ENCODE results near the gene SPATA2. TPM values are rescaled to one million over a fixed set of nuclear protein-coding genes. Genes with fewer than 3 reads are reported as not detected.

Gene SPATA2
- total RNA-seq, 1 experiment from 2014 or later = 4.5 TPM

- no peak for DNase-seq (ENCODE audit: low spot score)
Observed at GRCh38 chr20:49929142-49929494, 13.8 kb upstream of the SPATA2 start.

DNA sequence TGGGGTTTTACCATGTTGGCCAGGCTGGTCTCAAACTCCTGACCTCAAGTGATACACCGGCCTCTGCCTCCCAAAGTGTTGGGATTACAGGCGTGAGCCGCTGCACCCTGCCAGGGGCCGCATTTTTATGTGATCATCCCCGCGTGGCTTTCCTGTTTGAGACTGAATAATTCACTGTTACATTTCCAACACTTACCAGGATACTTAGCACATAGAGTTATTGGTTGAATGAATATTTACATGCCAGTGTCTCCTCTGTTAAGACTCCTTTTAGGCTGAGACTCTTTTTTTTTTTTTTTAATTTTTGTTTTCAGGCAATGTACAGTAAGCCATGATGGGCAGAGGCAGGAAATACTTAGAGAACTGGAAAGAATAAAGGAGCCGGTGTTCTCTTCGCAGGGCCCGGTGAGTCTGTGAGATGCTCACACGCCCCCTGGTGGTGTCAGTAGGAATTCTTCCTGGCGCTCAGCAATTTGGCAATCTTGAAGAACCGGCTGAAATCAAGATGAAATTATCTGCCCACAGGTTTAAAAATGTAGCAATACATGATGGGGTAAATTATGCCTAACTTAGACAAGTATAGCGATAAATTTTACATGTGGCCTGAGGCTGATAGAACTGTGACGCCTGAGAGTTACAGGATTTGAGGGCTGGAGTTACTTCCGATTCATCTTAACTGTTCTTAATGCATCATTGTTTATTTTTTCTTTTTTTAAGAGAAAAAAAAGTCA is 13.2 kb upstream of the SPATA2 start:
- DNase-seq (ENCODE audit: low spot score) = peak; percentile 84

DNA sequence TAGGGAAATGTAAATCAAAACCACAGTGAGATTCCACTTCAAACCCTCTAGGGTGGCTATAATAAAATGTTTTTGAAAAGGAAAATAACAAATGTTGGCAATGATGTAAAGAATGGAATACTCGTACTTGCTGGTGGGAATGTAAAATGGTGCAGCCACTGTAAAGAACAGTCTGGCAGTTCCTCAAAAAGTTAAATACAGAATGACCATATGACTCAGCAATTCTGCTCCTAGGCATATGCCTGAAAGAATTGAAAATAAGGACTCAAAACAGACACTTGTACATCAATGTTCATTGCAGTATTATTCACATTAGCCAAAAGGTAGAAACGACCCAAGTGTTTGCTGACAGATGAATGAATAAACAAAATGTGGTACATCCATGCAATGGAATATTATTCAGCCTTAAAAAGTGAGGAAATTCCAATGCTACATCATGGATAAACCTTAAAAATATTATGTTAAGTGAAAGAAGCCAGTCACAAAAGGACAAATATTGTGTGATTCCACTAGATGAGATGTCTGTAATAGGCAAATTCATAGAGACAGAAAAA is 10.6 kb upstream of the SPATA2 start:
- DNase-seq (ENCODE audit: low spot score) = no peak

DNA sequence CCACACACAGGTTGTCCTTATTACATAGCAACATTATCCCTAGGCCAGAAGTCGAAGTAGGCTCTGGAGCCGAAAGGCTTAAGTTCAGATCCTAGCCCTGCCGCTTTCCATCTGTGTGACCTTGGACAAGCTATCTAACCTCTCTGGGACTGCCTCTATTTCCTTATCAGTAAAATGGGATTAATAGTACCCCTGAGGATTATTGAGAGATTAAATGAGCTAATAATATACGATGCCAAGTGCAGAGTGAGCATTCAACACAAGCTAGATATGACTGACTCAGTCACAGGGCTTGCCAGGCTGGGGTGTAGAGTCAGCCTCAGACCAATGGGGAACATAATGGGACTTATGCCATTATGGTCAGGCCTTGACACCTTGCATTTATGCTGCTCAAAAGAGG is 8.9 kb upstream of the SPATA2 start:
- no peak for DNase-seq (ENCODE audit: low spot score)

DNA sequence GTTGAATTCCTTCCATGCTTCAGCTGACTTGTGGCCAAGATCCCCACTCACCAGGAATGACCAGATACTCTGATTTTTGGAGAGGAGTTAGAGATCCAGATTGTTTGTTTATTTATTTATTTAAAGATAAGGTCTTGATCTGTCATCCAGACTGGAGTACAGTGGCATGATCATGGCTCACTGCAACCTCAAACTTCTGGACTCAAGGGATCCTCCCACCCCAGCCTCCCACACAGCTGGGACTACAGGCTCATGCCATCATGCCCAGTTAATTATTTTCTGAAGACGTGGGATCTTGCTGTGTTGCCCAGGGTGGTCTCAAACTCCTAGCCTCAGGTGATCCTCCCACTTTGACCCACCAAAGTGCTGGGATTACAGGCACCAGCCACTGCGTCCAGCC is 4.1 kb upstream of the SPATA2 start:
- no peak for DNase-seq (ENCODE audit: low spot score)

DNA sequence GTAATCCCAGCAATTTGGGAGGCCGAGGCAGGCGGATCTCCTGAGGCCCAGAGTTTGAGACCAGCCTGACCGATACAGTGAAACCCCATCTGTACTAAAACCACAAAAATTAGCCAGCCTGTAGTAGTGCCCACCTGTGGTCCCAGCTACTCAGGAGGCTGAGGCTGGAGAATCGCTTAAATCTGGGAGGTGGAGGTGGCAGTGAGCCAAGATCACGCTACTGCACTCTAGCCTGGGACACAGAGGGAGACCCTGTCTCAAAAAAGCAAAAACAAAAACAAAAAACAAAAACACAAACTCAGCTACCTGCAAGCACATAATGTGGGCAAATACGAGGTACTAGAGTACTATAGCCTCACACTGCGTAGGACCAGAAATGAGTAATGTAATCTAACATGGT is 3.7 kb upstream of the SPATA2 start:
- no peak for DNase-seq (ENCODE audit: low spot score)

DNA sequence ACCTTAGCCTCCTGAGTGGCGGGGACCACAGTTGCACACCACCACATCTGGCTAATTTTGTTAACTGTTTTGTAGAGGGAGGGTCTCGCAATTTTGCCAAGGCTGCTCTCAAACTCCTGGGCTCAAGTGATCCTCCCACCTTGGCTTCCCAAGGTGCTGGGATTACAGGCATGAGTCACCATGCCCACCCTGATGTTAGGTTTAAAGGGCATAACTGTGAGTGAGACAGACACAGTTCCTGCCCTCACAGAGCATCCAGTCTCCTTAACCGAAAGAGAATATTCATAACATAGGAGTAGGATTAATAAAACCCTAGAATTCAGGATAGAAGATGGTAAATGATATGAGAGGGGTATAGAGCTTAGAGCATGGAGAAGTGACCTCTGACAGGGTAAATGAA is 3.1 kb upstream of the SPATA2 start:
- no peak for DNase-seq (ENCODE audit: low spot score)

DNA sequence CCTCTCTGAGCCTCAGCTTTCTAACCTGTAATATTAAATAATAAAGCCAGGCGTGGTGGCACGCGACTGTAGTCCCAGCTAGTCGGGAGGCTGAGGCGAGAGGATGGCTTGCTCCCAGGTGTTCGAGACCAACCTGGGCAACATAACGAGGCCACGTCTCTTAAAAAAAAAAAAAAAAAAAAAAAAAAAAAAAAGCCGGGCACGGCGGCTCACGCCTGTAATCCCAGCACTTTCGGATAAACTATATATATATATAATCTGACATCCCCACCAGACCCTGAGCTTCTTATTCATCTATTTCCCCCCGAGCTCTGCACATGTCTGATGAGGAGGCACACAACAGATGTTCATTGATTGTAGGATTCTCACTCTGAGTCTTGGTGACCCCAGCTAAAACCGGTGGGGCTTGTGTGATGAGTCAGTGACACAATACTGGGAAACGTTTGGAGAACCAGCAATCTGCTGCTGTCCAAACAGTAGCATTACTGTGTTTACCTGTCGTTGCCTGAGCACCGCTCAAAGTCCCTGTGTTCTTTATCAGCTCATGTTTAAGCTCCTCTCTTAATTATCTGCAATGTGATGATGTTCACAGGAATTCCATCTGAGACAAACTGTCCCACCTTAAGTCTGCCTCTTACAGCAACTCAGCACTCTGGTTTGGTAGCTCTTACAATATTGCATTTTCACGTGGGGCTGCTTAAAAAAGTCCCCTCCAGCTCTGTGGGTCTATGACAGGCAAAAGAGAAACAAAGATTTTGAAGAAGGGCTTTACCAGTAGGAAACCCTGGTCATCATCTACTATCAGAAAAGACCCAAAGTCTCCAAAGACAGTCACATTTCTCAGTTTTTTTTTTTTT is 1.0 kb upstream of the SPATA2 start:
- DNase-seq (ENCODE audit: low spot score) = peak; percentile 42

DNA sequence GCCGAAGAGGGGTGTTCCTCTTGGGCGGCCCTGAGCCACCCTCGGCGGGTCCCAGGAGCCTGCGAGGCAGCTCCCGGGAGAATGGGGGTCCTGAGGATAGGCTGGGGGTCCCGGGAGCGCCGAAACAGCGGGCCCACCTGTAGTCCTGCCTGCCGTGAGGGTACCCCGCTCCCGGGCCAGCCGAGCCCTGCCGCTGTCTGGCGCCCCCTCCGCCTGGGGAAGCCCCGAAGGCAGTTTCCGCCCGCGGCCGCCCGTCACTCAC is 280 bp downstream of the SPATA2 start:
- DNase-seq (ENCODE audit: low spot score) = no peak

DNA sequence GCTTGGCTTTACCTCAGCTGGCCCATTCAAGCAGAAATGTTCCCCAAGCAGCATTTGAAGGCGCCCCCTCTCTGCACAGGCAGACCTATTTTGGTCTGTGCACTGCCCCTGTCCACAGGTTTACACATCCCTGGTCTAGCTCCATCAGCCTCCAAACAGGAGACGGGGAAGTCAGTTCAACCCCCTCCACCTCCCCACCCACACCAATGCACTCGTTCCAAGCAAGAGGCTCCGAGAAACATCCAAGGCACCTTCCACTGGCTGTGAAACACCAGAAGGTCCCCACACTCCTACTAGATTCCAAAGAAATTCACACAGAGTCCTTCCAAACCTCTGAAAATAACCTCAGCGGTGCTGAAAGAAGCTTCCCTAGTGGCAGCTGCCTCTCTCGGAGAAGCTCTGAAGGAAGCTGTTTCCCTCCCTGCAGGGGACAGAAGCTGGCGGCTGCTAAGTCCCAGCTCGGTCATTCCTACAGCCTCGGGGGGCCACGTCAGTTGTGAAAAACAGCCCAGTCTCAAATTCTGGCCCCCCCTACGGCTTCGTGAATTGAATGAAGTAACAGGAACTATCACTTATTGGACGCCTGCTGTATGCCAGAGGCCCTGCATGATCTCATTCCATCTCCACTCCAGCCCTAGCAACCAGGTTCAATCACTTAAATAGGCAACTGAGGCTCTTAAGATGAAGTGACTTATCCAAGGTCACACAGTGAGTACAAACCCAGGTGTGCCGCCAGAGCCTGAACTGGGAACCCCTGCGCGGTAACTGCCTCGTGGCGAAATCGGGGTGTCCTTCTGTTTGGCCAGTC is 815 bp downstream of the SPATA2 start:
- no peak for DNase-seq (ENCODE audit: low spot score)

GRCh38 chr20:49913399-49914047 is 1.8 kb downstream of the SPATA2 start:
- no peak for DNase-seq (ENCODE audit: low spot score)

- DNase-seq (ENCODE audit: low spot score) = no peak
Observed at GRCh38 chr20:49910340-49910706, 5.0 kb downstream of the SPATA2 start.

DNA sequence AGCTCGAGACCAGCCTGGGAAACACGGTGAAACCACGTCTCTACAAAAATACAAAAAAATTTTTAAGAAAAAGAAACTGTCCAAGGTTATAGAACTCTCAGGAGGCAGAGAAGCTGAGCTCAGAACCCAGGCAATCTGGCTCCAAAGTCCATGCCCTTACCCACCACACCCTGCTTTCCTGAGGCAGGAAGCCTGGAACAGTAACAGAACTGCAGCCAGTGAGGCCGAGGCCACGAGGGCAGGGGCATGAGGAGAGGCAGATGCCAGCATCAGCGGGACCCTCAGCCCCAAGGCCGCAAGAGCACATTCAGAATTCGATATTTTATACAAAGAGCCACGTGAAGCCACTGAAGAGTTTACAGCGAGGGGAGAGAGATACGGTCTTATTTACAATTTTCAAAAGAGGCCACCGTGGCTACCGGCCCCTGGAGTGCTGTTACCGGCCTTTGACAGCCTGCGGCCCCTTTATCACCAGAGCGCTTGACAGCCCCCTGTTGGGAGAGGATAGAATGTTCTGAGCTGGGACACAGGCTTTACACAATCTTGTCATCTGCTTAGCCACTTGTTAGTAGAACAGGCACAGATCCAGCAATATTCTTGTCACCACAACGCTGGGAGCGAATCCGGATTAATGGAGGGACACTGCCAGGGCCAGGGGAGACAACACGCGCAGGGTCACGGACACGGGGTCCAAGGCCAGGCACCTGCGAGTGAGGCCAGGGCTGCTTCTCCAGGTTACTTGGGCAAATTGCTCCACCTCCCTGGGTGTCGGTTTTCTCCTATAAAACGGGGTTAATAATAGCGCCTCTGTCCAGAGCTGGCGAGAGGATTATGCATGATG is 5.6 kb downstream of the SPATA2 start:
- DNase-seq (ENCODE audit: low spot score) = no peak

GRCh38 chr20:49908258-49908565 is 7.1 kb downstream of the SPATA2 start:
- DNase-seq (ENCODE audit: low spot score) = no peak

DNA sequence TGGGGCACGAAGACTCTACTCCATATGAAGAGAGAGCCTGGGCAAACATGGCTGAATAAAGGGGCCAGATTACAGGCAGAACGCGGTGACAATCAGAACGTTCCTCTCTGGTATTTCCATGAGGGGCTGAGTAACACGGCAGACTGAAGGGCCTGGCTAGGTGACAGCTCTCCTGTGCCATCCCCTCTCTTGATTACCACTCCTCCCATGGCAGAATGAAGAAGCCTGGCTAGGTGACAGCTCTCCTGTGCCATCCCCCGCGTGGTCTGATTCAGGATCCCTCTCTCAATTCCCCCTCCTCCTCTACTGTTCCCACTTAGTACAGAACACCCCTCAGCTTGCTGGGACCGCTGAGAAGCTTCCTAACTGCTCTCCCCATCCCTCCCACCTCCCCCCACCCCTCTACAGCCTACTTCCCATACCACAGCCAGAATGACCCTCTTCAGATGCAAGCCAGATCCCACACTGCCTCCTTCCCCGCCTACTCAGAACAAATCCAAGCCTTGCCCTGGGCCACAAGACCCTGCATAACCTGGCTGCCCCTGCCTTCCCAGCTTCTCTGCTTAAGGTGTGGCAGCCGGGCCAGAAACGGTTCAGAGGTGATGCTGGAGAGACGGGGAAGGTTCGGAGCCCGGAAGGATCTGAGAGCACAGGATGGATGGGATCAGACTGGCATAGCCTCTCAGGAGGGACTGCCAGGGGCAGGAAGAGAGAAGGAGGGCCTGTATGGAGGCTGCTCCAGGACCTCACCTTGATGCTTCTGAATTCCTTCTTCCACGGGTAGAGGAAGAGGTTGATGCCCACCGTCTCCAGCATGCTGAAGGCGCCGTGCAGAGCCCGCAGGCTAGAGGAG is 7.7 kb downstream of the SPATA2 start:
- no peak for DNase-seq (ENCODE audit: low spot score)

DNA sequence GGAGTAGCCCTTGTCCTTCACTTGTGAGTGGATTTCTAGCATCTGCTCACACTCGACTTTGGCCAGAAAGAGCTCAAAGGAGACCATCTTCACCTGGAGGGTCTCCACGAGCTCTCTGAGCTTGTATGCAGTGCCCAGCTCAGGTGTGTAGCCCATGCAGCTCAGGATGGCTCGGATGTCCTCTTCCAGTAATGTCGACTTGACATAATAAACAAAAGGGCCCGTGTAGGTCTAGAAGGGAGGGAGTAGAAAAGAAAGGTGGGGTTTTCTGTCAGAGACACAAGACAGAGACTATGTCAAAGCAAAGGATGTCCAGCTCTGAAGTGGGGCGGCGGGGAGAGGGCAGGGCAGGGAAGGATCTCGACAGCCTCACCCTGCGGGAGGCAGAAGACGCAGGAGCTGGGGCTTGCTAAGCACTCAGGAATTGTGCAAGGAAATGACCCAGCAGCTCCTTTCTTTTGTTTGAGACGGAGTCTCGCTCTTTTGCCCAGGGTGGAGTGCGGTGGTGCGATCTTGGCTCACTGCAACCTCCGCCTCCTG is 8.6 kb downstream of the SPATA2 start:
- DNase-seq (ENCODE audit: low spot score) = no peak

DNA sequence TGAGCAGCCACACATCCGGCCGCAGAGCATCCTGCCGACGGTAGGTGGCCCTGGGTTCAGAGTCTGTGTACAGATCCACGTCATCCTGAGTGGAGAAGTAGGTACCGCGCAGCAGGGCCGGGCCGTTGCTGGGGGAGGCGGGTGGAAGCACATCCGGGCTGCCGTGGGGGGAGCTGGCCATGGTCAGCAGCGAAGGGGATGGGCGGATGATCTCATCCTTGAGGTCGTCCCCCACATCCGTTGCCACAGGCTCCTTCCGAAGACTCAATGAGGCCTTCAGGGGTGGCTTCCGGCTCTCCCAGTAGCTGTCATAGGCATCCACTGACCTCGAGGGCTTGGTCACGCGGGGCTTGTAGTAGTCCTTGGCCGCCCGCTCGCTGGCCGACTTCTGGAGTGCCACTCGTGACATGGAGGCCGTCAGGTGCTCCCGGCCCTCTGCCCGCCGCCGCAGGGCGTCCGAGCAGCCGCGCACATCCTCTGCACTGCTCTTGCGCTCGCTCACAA is 9.2 kb downstream of the SPATA2 start:
- DNase-seq (ENCODE audit: low spot score) = no peak

DNA sequence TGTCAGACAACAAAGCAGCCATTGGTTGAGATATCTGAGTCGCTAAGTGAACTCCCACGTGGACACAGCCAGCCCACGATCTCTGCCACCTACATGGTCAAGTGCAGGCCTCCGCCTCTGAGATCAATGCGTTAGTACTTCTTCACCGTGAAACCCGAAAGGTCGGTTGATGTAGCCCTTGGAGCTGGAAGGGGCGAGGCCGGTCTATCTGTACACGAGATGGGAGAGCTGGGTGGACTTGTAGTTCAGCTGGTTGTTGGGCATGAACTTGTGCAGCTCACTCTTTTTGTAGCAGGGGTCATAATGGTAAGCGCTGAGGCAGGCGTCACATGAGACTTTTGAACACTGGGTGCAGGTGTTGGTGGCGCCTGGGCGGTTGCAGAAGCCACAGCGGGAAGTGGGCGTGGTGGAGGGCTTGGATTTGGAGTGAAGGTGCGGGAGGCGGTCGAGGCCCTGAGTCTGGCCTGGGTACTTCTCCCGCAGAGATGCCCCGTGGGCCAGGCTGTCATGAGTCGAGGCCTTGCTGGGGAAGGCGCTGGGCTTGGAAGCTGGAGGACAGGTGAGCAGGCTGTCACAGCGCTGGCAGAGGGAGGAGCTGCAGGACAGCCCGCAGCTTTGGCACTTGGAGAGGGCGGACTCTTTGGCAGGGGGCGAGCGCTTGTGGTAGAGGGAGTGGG is 9.8 kb downstream of the SPATA2 start:
- no peak for DNase-seq (ENCODE audit: low spot score)

Data from A172 (cell line).